ENCODE data around the gene CLPSL2. TPM values are rescaled to one million over a fixed set of nuclear protein-coding genes. Genes with fewer than 3 reads are reported as not detected.

Gene CLPSL2
- total RNA-seq, 1 donor from 2014 or later, result not detected

GRCh38 chr6:35750557-35750956, 25.8 kb upstream of the CLPSL2 start:
- Mint-ChIP-seq H3K27me3 (ENCODE audit: insufficient read depth, low read depth) (peaks cover 7% of the 10 kb centered on the region), H3K27ac (no peak overlapping the region), H3K36me3 (peaks cover 3% of the 10 kb centered on the region), H3K9me3 (peaks cover 9% of the 10 kb centered on the region), H3K4me1 (peaks cover 9% of the 10 kb centered on the region), H3K4me3 (no peak overlapping the region)
- no peaks in the 10 kb centered on the region for H4K20me1 ChIP-seq (ENCODE audit: low read depth)
- H3K36me3 ChIP-seq, result no peaks in the 10 kb centered on the region
- H3K4me1 ChIP-seq, result peaks cover 8% of the 10 kb centered on the region
- no peaks in the 10 kb centered on the region for H3K79me2 ChIP-seq (ENCODE audit: low read depth)
- H3K4me3 ChIP-seq, result no peak overlapping the region
- no peaks in the 10 kb centered on the region for H3K9me3 ChIP-seq (ENCODE audit: low read depth)
- TF ChIP-seq CTCF (IDR thresholded peaks at IDR 0.05), result no peak
- no peak for TF ChIP-seq EZH2 (IDR thresholded peaks at IDR 0.05)
- no peak for TF ChIP-seq EZH2phosphoT487 (IDR thresholded peaks at IDR 0.05)
- peaks cover 7% of the 10 kb centered on the region for H3F3A ChIP-seq (ENCODE audit: low read depth)
- H3K27me3 ChIP-seq, result no peaks in the 10 kb centered on the region
- H3K9ac ChIP-seq, result no peak overlapping the region
- no peak overlapping the region for H3K4me2 ChIP-seq
- no peak overlapping the region for H2AFZ ChIP-seq (replicated peaks)
- H3K27ac ChIP-seq, result no peak overlapping the region
- no peak for DNase-seq (ENCODE audit: low spot score)

GRCh38 chr6:35751594-35751993, 24.8 kb upstream of the CLPSL2 start:
- H3K27me3 ChIP-seq, result no peaks in the 10 kb centered on the region
- H3K27me3 Mint-ChIP-seq (ENCODE audit: insufficient read depth, low read depth), result peaks cover 7% of the 10 kb centered on the region
- no peaks in the 10 kb centered on the region for H3K79me2 ChIP-seq (ENCODE audit: low read depth)
- no peak overlapping the region for H3K9ac ChIP-seq
- peaks cover 3% of the 10 kb centered on the region for H3K36me3 Mint-ChIP-seq
- no peak overlapping the region for H3K27ac ChIP-seq
- H4K20me1 ChIP-seq (ENCODE audit: low read depth), result no peaks in the 10 kb centered on the region
- DNase-seq (ENCODE audit: low spot score), result no peak
- no peak for TF ChIP-seq EZH2 (IDR thresholded peaks at IDR 0.05)
- TF ChIP-seq CTCF (IDR thresholded peaks at IDR 0.05), result no peak
- TF ChIP-seq EZH2phosphoT487 (IDR thresholded peaks at IDR 0.05), result no peak
- no peak overlapping the region for H3K4me3 Mint-ChIP-seq
- H3K36me3 ChIP-seq, result no peaks in the 10 kb centered on the region
- no peak overlapping the region for H3K4me3 ChIP-seq
- no peak overlapping the region for H3K4me2 ChIP-seq
- peaks cover 11% of the 10 kb centered on the region for H3K4me1 ChIP-seq
- no peaks in the 10 kb centered on the region for H3K9me3 ChIP-seq (ENCODE audit: low read depth)
- H2AFZ ChIP-seq (replicated peaks), result no peak overlapping the region
- H3K9me3 Mint-ChIP-seq, result peaks cover 9% of the 10 kb centered on the region
- no peak overlapping the region for H3K27ac Mint-ChIP-seq
- H3K4me1 Mint-ChIP-seq, result peaks cover 12% of the 10 kb centered on the region
- peaks cover 11% of the 10 kb centered on the region for H3F3A ChIP-seq (ENCODE audit: low read depth)

GRCh38 chr6:35752330-35752729, 24.1 kb upstream of the CLPSL2 start:
- no peak overlapping the region for H3K27ac Mint-ChIP-seq
- H3K4me3 ChIP-seq, result no peak overlapping the region
- peaks cover 3% of the 10 kb centered on the region for H3K36me3 Mint-ChIP-seq
- no peak for DNase-seq (ENCODE audit: low spot score)
- no peaks in the 10 kb centered on the region for H3K9me3 ChIP-seq (ENCODE audit: low read depth)
- H2AFZ ChIP-seq (replicated peaks), result no peak overlapping the region
- H4K20me1 ChIP-seq (ENCODE audit: low read depth), result no peaks in the 10 kb centered on the region
- no peak for TF ChIP-seq EZH2 (IDR thresholded peaks at IDR 0.05)
- TF ChIP-seq CTCF (IDR thresholded peaks at IDR 0.05), result no peak
- TF ChIP-seq EZH2phosphoT487 (IDR thresholded peaks at IDR 0.05), result no peak
- H3K4me3 Mint-ChIP-seq, result no peak overlapping the region
- H3K9me3 Mint-ChIP-seq, result peaks cover 9% of the 10 kb centered on the region
- H3K4me2 ChIP-seq, result no peak overlapping the region
- H3K9ac ChIP-seq, result no peak overlapping the region
- H3K27me3 Mint-ChIP-seq (ENCODE audit: insufficient read depth, low read depth), result peaks cover 7% of the 10 kb centered on the region
- peaks cover 13% of the 10 kb centered on the region for H3K4me1 Mint-ChIP-seq
- H3F3A ChIP-seq (ENCODE audit: low read depth), result peaks cover 17% of the 10 kb centered on the region
- no peaks in the 10 kb centered on the region for H3K27me3 ChIP-seq
- H3K4me1 ChIP-seq, result peaks cover 11% of the 10 kb centered on the region
- H3K36me3 ChIP-seq, result no peaks in the 10 kb centered on the region
- H3K79me2 ChIP-seq (ENCODE audit: low read depth), result no peaks in the 10 kb centered on the region
- H3K27ac ChIP-seq, result no peak overlapping the region

Data from neural progenitor cell (in vitro differentiated cells).